ENCODE measurements around the gene ARHGAP44. TPM values are rescaled to one million over a fixed set of nuclear protein-coding genes. Genes with fewer than 3 reads are reported as not detected.

Gene ARHGAP44
- polyA plus RNA-seq, 1 donor from 2014 or later, result 5.9 TPM

DNA sequence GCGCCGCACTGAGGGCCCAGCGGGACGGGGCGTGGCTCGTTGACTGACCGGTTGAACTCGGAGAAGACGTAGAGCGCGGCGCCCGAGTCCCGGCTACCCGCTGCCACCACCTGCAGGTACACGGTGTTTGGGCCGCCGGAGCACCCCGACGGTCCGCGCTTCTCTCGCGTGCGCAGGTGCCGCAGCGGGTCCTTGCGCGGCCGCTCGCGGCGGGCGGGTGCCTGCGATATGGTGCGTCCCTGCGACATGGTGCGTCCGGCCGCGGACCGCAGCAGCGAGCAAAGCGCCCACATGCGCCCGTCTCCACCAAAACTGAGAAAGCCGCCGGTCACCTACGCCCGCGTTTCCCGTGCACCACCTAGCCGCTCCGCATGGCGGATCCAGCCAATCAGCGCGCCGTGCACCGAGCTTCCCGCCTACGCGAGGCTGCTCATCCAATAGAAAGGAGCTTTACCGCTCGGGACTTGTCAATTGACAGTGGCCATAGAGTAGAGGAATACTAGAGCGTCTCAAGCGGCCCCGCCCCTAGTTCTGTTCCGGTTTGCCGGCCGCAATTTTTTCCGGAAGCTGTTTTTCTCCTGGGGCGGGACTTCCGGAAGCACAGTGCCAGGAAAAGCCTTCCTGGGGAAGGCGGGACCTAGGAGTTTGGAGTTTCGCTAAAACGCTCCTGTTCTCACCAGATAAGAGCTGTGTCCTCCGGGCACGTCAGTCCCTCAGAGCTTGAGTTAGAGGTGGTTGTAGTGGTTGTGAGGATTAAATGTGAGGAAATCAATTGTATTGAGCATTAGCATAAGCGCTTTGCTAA is 228.6 kb downstream of the ARHGAP44 start, which contains the start of gene ELAC2:
Gene ELAC2 (minus strand): TSS at position 373 of the 805 bp plus-strand sequence. CDS start 80 bp downstream, at position 293.
- H4K20me1 ChIP-seq (ENCODE audit: insufficient read depth), result no peaks in the 10 kb centered on the region
- no peaks in the 10 kb centered on the region for H3K9me2 ChIP-seq (ENCODE audit: insufficient read depth, low read length)
- peak within 1 kb of the TSS; percentile 94 for H3K4me2 ChIP-seq (ENCODE audit: low read length)
- H3K36me3 ChIP-seq (ENCODE audit: insufficient read depth, low read length), result no peaks in the 10 kb centered on the region
- TF ChIP-seq, protein P1, sequence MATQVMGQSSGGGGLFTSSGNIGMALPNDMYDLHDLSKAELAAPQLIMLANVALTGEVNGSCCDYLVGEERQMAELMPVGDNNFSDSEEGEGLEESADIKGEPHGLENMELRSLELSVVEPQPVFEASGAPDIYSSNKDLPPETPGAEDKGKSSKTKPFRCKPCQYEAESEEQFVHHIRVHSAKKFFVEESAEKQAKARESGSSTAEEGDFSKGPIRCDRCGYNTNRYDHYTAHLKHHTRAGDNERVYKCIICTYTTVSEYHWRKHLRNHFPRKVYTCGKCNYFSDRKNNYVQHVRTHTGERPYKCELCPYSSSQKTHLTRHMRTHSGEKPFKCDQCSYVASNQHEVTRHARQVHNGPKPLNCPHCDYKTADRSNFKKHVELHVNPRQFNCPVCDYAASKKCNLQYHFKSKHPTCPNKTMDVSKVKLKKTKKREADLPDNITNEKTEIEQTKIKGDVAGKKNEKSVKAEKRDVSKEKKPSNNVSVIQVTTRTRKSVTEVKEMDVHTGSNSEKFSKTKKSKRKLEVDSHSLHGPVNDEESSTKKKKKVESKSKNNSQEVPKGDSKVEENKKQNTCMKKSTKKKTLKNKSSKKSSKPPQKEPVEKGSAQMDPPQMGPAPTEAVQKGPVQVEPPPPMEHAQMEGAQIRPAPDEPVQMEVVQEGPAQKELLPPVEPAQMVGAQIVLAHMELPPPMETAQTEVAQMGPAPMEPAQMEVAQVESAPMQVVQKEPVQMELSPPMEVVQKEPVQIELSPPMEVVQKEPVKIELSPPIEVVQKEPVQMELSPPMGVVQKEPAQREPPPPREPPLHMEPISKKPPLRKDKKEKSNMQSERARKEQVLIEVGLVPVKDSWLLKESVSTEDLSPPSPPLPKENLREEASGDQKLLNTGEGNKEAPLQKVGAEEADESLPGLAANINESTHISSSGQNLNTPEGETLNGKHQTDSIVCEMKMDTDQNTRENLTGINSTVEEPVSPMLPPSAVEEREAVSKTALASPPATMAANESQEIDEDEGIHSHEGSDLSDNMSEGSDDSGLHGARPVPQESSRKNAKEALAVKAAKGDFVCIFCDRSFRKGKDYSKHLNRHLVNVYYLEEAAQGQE (IDR thresholded peaks at IDR 0.05; ENCODE audit: borderline replicate concordance), result no peak
- TF ChIP-seq POLR2AphosphoS5 (IDR thresholded peaks at IDR 0.05), result peak; percentile 62
- peak; percentile 32 for TF ChIP-seq TAF1 (IDR thresholded peaks at IDR 0.05; ENCODE audit: low read depth)
- no peak for TF ChIP-seq EZH2 (IDR thresholded peaks at IDR 0.05; ENCODE audit: borderline replicate concordance, insufficient read depth, low read length, poor library complexity, severe bottlenecking)
- peak; percentile 98 for TF ChIP-seq MXI1 (conservative IDR thresholded peaks at IDR 0.05; ENCODE audit: poor library complexity, severe bottlenecking)
- TF ChIP-seq SMC3 (conservative IDR thresholded peaks at IDR 0.05; ENCODE audit: poor library complexity), result peak; percentile 41
- TF ChIP-seq EP300 (conservative IDR thresholded peaks at IDR 0.05; ENCODE audit: poor library complexity, severe bottlenecking), result peak; percentile 35
- TF ChIP-seq, protein P2, sequence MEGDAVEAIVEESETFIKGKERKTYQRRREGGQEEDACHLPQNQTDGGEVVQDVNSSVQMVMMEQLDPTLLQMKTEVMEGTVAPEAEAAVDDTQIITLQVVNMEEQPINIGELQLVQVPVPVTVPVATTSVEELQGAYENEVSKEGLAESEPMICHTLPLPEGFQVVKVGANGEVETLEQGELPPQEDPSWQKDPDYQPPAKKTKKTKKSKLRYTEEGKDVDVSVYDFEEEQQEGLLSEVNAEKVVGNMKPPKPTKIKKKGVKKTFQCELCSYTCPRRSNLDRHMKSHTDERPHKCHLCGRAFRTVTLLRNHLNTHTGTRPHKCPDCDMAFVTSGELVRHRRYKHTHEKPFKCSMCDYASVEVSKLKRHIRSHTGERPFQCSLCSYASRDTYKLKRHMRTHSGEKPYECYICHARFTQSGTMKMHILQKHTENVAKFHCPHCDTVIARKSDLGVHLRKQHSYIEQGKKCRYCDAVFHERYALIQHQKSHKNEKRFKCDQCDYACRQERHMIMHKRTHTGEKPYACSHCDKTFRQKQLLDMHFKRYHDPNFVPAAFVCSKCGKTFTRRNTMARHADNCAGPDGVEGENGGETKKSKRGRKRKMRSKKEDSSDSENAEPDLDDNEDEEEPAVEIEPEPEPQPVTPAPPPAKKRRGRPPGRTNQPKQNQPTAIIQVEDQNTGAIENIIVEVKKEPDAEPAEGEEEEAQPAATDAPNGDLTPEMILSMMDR (IDR thresholded peaks at IDR 0.05; ENCODE audit: poor library complexity, severe bottlenecking), result peak; percentile 46
- no peak for TF ChIP-seq RAD21 (conservative IDR thresholded peaks at IDR 0.05)
- H3K27me3 ChIP-seq (ENCODE audit: insufficient read depth, low read depth, low read length), result no peaks in the 10 kb centered on the region
- no peaks in the 10 kb centered on the region for H3F3A ChIP-seq (ENCODE audit: insufficient read depth, low read length, poor library complexity, severe bottlenecking)
- H3K9ac ChIP-seq (ENCODE audit: low read length), result peak within 1 kb of the TSS; percentile 66
- H3K9me3 ChIP-seq (ENCODE audit: low read length), result no peaks in the 10 kb centered on the region
- no peak within 1 kb of the TSS for H3K27ac ChIP-seq (ENCODE audit: low read length)
- peak within 1 kb of the TSS; percentile 98 for H3K4me3 ChIP-seq (ENCODE audit: low read length)
- no peaks in the 10 kb centered on the region for H3K79me2 ChIP-seq (replicated peaks; ENCODE audit: insufficient read depth, low read length)
- peak within 1 kb of the TSS; percentile 57 for H2AFZ ChIP-seq (ENCODE audit: low read depth, low read length)

GRCh38 chr17:13024016-13024415 is 234.7 kb downstream of the ARHGAP44 start:
- H3K4me2 ChIP-seq (ENCODE audit: low read length), result no peak overlapping the region
- H3K27ac ChIP-seq (ENCODE audit: low read length), result no peak overlapping the region
- TF ChIP-seq RAD21 (conservative IDR thresholded peaks at IDR 0.05), result no peak
- no peak for TF ChIP-seq EP300 (conservative IDR thresholded peaks at IDR 0.05; ENCODE audit: poor library complexity, severe bottlenecking)
- no peak for TF ChIP-seq POLR2AphosphoS5 (IDR thresholded peaks at IDR 0.05)
- no peak for TF ChIP-seq TAF1 (IDR thresholded peaks at IDR 0.05; ENCODE audit: low read depth)
- TF ChIP-seq, protein P1 (IDR thresholded peaks at IDR 0.05; ENCODE audit: borderline replicate concordance), result no peak
- no peak for TF ChIP-seq MXI1 (conservative IDR thresholded peaks at IDR 0.05; ENCODE audit: poor library complexity, severe bottlenecking)
- TF ChIP-seq, protein P2 (IDR thresholded peaks at IDR 0.05; ENCODE audit: poor library complexity, severe bottlenecking), result no peak
- no peak for TF ChIP-seq EZH2 (IDR thresholded peaks at IDR 0.05; ENCODE audit: borderline replicate concordance, insufficient read depth, low read length, poor library complexity, severe bottlenecking)
- no peak for TF ChIP-seq SMC3 (conservative IDR thresholded peaks at IDR 0.05; ENCODE audit: poor library complexity)
- no peaks in the 10 kb centered on the region for H3K9me3 ChIP-seq (ENCODE audit: low read length)
- H3K36me3 ChIP-seq (ENCODE audit: insufficient read depth, low read length), result no peaks in the 10 kb centered on the region
- H3K9me2 ChIP-seq (ENCODE audit: insufficient read depth, low read length), result no peaks in the 10 kb centered on the region
- H3K9ac ChIP-seq (ENCODE audit: low read length), result no peak overlapping the region
- no peaks in the 10 kb centered on the region for H3K79me2 ChIP-seq (replicated peaks; ENCODE audit: insufficient read depth, low read length)
- no peaks in the 10 kb centered on the region for H4K20me1 ChIP-seq (ENCODE audit: insufficient read depth)
- H2AFZ ChIP-seq (ENCODE audit: low read depth, low read length), result no peak overlapping the region
- no peaks in the 10 kb centered on the region for H3K27me3 ChIP-seq (ENCODE audit: insufficient read depth, low read depth, low read length)
- H3K4me3 ChIP-seq (ENCODE audit: low read length), result no peak overlapping the region
- no peaks in the 10 kb centered on the region for H3F3A ChIP-seq (ENCODE audit: insufficient read depth, low read length, poor library complexity, severe bottlenecking)
